Stromal cell of bone marrow (primary cell): ENCODE data around the gene MTX3.

Experiments
- DNase-seq: peaks from one replicate; pipeline ENCODE4 v3.0.0-alpha.2; 2012; ENCODE audit warnings: low read depth

The MTX3 gene

DNA sequence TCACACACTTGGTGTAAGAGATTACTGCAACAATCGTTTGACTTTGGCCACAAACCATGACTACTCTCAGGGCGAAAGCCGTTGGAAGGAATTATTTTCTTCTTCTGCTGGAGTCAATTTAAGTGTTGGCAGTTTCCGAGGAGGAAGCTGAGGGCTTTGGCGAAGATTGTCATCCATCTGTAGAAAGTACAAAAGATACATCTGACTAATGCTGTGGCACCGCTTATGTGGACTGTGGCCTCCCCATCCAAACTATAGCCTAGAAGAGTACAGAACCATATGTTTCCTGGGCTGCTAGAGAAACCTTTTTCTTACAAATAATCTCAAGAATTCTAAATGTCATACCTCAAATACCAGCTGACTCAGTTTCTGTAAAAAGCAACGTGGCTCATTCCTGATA, 7.4 kb downstream of the MTX3 start:
- no peak for DNase-seq

- DNase-seq, result no peak
Observed at GRCh38 chr5:79982136-79982535, 8.9 kb downstream of the MTX3 start.

DNA sequence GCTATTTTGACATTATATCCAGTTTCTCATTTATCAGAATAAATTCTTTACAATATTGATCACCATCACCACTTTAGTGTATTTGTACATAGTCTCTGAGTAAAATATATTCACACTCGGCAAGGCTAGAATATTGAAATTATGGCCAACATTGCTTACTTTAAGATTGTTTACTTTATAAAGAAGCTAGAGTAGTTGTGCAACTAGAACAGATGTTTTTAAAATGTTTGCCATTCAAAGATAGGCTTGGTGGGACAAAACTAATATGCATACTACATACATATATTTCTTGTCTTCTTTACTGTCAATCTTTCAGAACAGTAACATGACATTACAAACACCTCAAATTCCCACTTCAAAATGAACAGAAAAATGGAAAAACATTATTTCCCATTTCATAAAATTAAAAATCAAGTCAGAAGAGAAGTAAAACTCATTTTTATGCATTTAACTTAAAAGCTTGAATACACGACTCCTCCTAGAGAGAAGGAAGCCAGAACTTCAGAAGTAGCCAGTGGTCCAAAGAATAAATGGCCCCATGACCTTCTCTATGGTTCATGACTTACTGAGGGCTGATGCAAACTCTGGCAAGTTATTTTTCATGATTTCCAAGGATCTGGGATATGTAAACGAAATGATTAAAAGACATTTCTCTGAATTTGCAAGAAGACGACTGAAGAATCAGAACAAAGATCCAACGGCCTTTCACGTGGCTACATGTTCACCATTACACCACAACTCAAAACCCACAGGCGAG, 14.1 kb downstream of the MTX3 start:
- DNase-seq, result no peak

DNA sequence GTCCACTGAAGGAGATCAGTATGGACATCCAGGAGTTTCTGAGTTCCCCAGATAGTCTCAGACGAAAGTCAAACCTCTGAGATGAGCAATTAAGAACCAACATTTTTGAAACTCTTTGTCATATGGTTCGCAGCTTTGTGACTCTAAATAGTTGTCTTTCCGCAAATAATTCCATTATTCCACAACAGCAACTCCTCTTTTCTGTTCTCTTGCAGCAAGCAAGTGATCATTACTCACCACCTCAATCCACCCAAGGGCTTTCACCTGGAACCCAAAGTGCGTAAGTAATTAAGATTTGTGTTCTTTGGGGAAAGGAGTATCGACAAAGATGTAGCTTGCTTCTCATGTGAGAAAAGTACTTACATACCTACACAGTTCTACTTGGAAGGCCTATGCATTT, 15.6 kb downstream of the MTX3 start:
- no peak for DNase-seq

GRCh38 chr5:79974886-79975285, 16.2 kb downstream of the MTX3 start:
- no peak for DNase-seq

GRCh38 chr5:79973996-79974395, 17.1 kb downstream of the MTX3 start:
- DNase-seq, result no peak

DNA sequence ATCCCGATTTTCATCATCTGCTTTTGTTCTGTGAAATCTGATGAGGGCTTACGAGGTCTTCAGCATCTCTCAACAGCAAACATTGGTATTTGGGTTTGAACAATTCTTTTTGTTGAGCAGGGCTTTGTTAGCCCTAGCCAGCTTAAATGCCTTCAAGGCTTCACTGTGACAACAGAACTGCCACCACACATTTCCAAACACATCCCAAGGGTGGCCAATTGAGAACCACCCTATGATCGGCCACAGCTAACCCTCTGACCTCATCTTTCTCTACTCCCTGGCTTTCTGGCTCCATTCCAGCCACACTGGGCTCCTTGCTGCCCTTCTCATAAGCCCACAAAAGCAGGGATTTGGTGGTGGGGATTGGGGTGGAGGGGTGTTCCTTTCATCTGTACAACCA, 17.6 kb downstream of the MTX3 start:
- no peak for DNase-seq

GRCh38 chr5:79971156-79971555, 19.9 kb downstream of the MTX3 start:
- no peak for DNase-seq

- DNase-seq, result no peak
Observed at GRCh38 chr5:79966448-79966847, 24.6 kb downstream of the MTX3 start.

DNA sequence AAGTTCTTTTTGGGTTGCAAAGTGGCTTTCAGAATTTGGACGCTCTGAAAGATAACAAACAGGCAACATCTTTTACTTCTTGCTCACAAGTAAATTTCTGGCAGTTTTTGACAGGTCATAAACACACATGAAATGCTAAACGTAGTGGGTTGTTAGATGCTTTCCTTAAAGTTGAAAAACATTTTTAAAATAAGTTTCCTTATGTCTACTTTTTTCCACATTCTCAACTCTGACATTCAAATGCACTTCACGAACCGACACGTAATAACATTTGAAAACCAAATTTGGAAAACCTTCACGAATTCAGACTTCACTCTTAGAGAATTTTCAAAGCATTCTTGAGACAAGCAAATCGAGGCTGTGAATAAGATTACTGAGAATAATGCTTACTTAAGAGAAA, 26.9 kb downstream of the MTX3 start:
- no peak for DNase-seq

GRCh38 chr5:79963261-79964061, 27.6 kb downstream of the MTX3 start:
- DNase-seq, result no peak

DNA sequence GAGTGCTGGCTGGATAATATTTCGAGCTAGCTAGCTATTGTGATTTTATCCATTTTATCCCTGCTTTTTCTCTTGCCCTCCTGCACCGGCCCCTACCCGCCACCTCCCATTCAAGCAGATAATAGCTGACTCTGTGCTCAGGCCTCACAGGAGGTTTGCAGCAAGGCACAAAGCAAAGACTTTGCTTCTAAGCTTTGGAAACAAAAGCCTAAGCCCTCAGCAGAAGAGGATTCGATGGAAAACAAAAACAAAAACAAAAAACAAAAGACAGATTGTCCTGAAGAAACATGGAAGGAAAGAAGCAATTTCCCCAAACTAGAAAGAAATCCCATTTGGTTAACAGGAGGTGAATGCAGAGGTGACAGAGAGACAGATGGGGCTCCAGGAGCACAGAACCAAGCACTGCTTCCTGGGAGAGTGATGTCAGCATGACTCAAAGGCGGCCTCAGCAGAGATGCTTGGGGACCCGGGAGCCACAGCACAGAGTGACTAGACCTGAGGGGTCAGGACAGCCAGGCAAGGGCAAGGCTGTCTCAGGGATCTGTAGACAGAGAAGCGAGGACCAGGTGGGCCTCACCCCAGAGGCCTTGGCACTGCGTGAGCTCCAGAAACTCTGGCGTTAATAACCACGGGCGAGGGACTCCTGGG, 28.4 kb downstream of the MTX3 start:
- no peak for DNase-seq

GRCh38 chr5:79961716-79962574, 29.1 kb downstream of the MTX3 start:
- no peak for DNase-seq

- DNase-seq, result no peak
Observed at GRCh38 chr5:79959407-79959806, 31.7 kb downstream of the MTX3 start.

DNA sequence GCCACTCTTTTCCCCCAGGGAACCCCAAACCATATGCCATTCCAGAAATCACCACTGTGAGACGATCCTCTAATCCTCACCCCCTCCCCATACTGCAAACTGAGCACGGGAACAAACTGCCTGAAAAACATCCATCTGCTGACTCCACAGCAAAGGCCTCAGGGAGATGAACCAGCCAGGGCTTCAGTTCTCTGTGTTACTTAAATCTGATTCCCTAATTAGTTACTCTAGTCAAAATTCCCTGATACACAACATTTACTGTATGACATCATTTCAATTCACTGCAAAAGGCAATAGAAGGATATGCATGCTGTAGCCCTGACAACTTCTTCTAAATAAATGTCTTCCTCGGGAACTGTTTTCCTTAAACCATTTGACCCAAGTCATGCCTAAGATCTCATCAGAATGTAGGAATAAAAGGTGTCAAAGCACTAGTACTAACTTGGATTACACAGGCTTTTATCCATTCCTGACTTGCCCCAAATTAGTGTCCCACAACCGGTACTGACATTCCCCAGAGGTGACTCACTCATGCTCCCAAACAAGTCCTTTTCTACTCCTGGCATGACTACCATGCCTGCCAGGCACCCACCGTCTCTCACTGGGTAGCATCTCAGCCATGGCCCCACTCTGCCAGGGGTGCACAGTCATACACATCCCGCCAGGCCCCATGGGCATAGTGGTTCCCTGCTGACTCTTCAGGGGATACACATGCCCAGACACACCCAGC, 35.0 kb downstream of the MTX3 start:
- no peak for DNase-seq

DNA sequence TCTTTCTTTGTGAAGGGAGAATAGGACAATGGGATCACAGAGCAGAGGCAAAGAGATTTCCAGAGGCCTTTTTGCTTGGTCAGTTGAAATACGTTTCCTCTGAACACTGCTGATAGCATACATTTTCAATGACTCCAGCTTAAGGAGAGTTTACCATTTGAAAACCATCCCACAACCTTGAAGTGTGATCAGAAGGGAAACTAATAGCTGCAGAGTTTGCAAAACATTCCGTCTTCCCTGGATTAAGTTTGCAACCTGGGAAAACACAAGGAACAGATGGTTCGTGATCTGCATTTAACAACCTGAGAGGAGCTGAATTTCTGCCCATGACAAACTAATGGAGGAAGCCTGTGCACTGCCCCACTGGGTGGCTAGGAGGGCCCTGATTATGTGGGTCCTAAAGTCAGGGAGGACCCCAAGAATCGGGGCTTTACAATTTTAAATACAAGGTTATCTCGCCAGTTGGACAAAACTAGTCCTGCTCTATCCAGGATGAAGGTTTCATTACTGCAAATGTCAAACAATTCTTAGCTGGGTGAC, 35.6 kb downstream of the MTX3 start:
- no peak for DNase-seq

DNA sequence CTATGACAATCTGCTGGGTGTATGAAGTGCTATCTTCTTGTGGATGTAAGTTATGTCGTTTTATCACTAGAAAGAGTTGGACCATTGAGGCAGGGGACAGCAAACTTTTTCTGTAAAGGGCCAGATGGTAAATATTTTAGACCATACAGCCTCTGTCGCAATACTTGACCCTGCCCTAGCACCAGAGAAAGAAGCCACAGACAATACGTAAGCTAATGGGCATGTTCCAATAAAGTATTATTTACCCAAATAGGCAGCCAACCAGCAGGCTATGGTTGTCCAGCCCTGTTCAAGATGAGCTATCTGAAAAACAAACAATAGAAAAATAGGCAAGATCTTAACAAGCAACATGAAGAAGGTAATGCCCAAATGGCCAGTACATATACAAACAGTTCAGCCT, 36.4 kb downstream of the MTX3 start:
- DNase-seq, result no peak

GRCh38 chr5:79947567-79947966, 43.5 kb downstream of the MTX3 start:
- DNase-seq, result no peak

DNA sequence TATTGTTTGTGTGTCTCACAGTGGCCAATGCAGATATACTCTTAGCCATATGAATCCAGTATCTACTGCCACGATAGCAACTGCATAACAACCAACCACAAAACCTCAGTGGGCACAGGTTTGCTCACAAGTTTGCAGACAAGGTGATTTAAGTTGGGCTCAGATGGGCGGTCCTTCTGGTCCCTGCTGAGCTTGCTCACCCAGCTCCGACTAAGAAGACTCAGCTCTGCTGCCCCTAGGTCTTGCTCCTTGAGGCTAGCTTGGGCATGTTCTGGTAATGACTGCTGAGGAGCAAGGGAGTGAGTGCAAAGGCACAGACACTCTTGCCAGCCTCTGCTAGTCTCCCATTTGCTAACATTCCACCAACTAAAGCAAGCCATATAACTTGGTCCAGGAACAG, 52.6 kb downstream of the MTX3 start:
- no peak for DNase-seq

- no peak for DNase-seq
Observed at GRCh38 chr5:79936646-79937216, 54.3 kb downstream of the MTX3 start.
